Heart right ventricle (tissue), 16 donors: ENCODE measurements around the gene BAAT. TPM values are rescaled to one million over a fixed set of nuclear protein-coding genes. Genes with fewer than 3 reads are reported as not detected.

Source experiments
- ATAC-seq, 8 donors: fragments of 200-7000 bp; cut with Tn5 transposase; one replicate each; pipeline ENCODE4 v1.9.1; 2020; ENCODE audit warnings: mild to moderate bottlenecking in 8 of 8, moderate library complexity in 8 of 8, moderate number of reproducible peaks in 1 of 8
- DNase-seq, 2 donors: peaks; one replicate each; pipeline ENCODE4 v3.0.0-alpha.2; 2020
- H3K27ac ChIP-seq, 10 donors: fragments of 200-600 bp; sonication (generic) in 2 of 10; one replicate each; pipeline versions ENCODE4 v1.5.0 to v1.8.0; 2020 to 2022; ENCODE audit warnings: mild to moderate bottlenecking in 3 of 10
- H3K27me3 ChIP-seq, 7 donors: fragments of 200-600 bp; one replicate each; pipeline ENCODE4 v1.8.0; 2021 to 2022; ENCODE audit warnings: mild to moderate bottlenecking in 2 of 7
- H3K36me3 ChIP-seq, 9 donors: fragments of 200-600 bp; sonication (generic) in 1 of 9; one replicate each; pipeline versions ENCODE4 v1.5.0 to v1.8.0; 2020 to 2022; ENCODE audit warnings: mild to moderate bottlenecking in 2 of 9
- H3K4me1 ChIP-seq, 9 donors: fragments of 200-600 bp; sonication (generic) in 1 of 9; one replicate each; pipeline versions ENCODE4 v1.5.0 to v1.8.0; 2020 to 2022; ENCODE audit warnings: mild to moderate bottlenecking in 4 of 9
- H3K4me3 ChIP-seq, 10 donors: fragments of 200-600 bp; sonication (generic) in 2 of 10; one replicate each; pipeline versions ENCODE4 v1.5.0 to v1.8.0; 2020 to 2022; ENCODE audit warnings: mild to moderate bottlenecking in 7 of 10, moderate library complexity in 2 of 10
- H3K9me3 ChIP-seq, 11 donors: fragments of 200-600 bp in 10 of 11; sonication (generic) in 2 of 11; one replicate each; pipeline versions ENCODE4 v1.5.0 to v1.8.0; 2013 to 2022; ENCODE audit warnings: mild to moderate bottlenecking in 2 of 11, control low read depth in 1 of 11, moderate library complexity in 1 of 11
- WGBS, 2 donors: extraction: QIAGEN DNeasy Blood & Tissue Kit; methylation state at CpG; one replicate each; pipeline ENCODE4 v1.1.7; 2013; ENCODE audit warnings: inconsistent platforms in 1 of 2; 5-methylcytosine and 5-hydroxymethylcytosine counted together
- intact Hi-C, 10 donors: fragments of 100-400 bp; cut with DNase I; formaldehyde crosslinking; loops; one replicate each; pipeline versions ENCODE4 v1.11.1 to v1.14.2; 2022
- polyA plus RNA-seq, 2 donors: library from polyadenylated mRNA; stranded (reverse); fragments of 200-250 nt; gene quantifications; one replicate each; pipeline ENCODE4 v1.2.3, GENCODE V29; 2013
- total RNA-seq, 10 donors: library from RNA; stranded (reverse); fragmentation: NEBNext Ultra II Directional in 3 of 10; extraction: Animal tissue kit (Norgen Biotek cat#: 25700) in 3 of 10; gene quantifications; one replicate each; pipeline versions ENCODE4 v1.2.1 to v1.2.4, GENCODE V29; 2021 to 2023
- TF ChIP-seq, protein P1 (sequence below), 9 donors: fragments of 200-600 bp; sonication (generic) in 2 of 9; IDR thresholded peaks; one replicate each; pipeline versions ENCODE4 v1.5.0 to v1.8.0; 2021 to 2022; ENCODE audit warnings: antibody characterized with exemption in 9 of 9, mild to moderate bottlenecking in 5 of 9, moderate library complexity in 1 of 9
- donor health status: Arrhythmogenic right ventricular cardiomyopathy.
- donor health status: ischemic (EF 13 %, LVEDD 7.1; RV severe dilation, severe dysfunction).
- donor health status: healthy with polysubstance abuse.
- donor health status: DM: no; HTN: yes; CAD: no.
- donor health status: DM: no; HTN: no; CAD: no.
- donor health status: ischemic (EF 25% LVEDD 6.9; RV normal size, moderate dysfunction).
- donor health status: ischemic (EF 25% LVEDD 5.7; RV mildly dilated, moderate dysfunction).
- donor health status: healthy.
- donor health status: DM: yes; HTN: yes; CAD: no.
- donor health status: Ischemic cardiomyopathy.
- donor health status: ischemic (EF 35%, LVEDD 5.7; RV mildly dilated, moderate dysfunction).
- donor health status: nonischemic (EF 11% LVEDD 7.7; RV severe dilation, severe dysfunction).
- donor health status: DM: yes; HTN: yes; CAD: no.
- donor health status: PGD.
- donor health status: ischemic (EF 29% LVEDD 5.4; RV normal size, mild dysfunction).
- donor health status: nonischemic (EF 23%, LVEDD 6.1; RV moderate dilation, normal function).

BAAT gene
- total and polyA plus RNA-seq, 12 donors = 0.03 to 0.15 (median 0.07) TPM; not detected in 5

DNA sequence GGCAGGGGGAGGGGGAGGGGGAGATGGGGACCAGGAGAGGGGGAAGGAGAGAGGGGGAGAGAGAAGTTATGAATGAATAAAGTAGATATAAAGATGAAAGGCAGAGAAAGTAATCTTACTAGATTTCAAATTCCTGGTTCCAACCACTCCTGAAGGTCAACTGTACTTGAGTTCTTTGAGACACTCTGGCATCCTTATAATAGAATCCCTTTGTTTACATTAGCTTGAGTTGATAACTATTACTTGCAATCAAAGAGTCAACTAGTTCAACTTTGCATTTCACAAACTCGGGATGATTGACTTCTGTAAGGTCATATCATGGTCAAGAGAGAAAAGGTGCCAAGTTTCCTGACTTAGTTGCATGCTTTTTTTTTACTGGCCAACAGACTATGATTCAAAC, 42.2 kb downstream of the BAAT start:
- DNase-seq (no peak), ATAC-seq (no peak)
- no peaks in the 10 kb centered on the region for H3K9me3 ChIP-seq
- H3K4me3 ChIP-seq = no peak overlapping the region
- WGBS, 2 donors = 33 to 42% methylated on average over 1 of the region's 1 CpG
- intact Hi-C loops = no loop called here
- H3K4me1 ChIP-seq = no peaks in the 10 kb centered on the region
- peaks cover 0 to 17% (median 0%) of the 10 kb centered on the region in 7 donors for H3K27me3 ChIP-seq
- TF ChIP-seq, protein P1, sequence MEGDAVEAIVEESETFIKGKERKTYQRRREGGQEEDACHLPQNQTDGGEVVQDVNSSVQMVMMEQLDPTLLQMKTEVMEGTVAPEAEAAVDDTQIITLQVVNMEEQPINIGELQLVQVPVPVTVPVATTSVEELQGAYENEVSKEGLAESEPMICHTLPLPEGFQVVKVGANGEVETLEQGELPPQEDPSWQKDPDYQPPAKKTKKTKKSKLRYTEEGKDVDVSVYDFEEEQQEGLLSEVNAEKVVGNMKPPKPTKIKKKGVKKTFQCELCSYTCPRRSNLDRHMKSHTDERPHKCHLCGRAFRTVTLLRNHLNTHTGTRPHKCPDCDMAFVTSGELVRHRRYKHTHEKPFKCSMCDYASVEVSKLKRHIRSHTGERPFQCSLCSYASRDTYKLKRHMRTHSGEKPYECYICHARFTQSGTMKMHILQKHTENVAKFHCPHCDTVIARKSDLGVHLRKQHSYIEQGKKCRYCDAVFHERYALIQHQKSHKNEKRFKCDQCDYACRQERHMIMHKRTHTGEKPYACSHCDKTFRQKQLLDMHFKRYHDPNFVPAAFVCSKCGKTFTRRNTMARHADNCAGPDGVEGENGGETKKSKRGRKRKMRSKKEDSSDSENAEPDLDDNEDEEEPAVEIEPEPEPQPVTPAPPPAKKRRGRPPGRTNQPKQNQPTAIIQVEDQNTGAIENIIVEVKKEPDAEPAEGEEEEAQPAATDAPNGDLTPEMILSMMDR (IDR thresholded peaks at IDR 0.05) = no peak
- no peaks in the 10 kb centered on the region for H3K36me3 ChIP-seq
- no peak overlapping the region for H3K27ac ChIP-seq

DNA sequence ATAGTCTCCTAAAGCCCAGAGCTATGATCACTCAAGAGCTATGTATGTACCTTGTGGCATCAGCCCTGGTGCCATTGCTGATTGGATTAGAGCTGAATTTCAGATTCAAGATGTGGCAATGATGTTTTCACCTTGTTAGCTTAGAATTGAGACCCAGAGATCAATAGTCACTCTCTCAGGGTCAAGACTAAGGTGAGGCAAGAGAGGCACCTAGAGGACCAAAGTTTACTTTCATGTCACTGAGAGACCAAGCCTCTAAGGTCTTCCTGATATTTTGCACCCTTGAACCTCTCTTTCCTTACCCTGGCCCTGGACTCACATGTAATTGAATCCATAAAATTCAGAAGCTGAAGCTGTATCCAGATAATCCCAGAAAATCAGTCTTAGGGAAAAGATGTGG, 42.8 kb downstream of the BAAT start:
- DNase-seq = no peak

DNA sequence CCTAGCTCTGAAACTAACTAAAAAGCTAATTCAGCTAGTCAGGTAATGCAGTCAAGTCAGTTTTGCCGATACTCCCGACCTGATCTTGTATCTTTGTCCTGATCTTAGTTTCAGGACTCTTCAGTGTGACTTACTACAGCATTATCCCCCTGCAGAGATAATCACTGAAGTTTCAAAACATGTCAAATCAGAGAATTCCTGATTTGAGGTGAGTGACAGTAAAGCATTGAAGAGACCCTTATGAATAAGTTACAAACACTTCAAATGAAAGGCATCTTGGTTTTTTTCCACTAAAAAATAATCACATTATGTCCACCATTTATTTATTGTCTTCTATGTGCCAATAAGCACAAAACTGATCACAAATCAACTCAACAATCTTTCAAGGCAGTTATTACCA, 47.6 kb downstream of the BAAT start:
- no peaks in the 10 kb centered on the region for H3K4me1 ChIP-seq
- WGBS, 2 donors = 81 to 91% methylated on average over 2 of the region's 2 CpGs
- H3K27me3 ChIP-seq = peaks cover 0 to 5% (median 0%) of the 10 kb centered on the region in 7 donors
- intact Hi-C loops = no loop called here
- H3K9me3 ChIP-seq = no peaks in the 10 kb centered on the region
- H3K4me3 ChIP-seq = no peak overlapping the region
- H3K27ac ChIP-seq = no peak overlapping the region
- TF ChIP-seq, protein P1 (IDR thresholded peaks at IDR 0.05) = no peak
- DNase-seq (no peak), ATAC-seq (no peak)
- H3K36me3 ChIP-seq = no peaks in the 10 kb centered on the region

More for the DNA sequence above, 42.8 kb downstream of the BAAT start:
- H3K27me3 ChIP-seq = peaks cover 0 to 14% (median 0%) of the 10 kb centered on the region in 7 donors
- no peaks in the 10 kb centered on the region for H3K4me1 ChIP-seq
- ATAC-seq = no peak
- H3K36me3 ChIP-seq = no peaks in the 10 kb centered on the region
- intact Hi-C loops = no loop called here
- H3K4me3 ChIP-seq = no peak overlapping the region
- TF ChIP-seq, protein P1 (IDR thresholded peaks at IDR 0.05) = no peak
- H3K27ac ChIP-seq = no peak overlapping the region
- H3K9me3 ChIP-seq = no peaks in the 10 kb centered on the region

DNA sequence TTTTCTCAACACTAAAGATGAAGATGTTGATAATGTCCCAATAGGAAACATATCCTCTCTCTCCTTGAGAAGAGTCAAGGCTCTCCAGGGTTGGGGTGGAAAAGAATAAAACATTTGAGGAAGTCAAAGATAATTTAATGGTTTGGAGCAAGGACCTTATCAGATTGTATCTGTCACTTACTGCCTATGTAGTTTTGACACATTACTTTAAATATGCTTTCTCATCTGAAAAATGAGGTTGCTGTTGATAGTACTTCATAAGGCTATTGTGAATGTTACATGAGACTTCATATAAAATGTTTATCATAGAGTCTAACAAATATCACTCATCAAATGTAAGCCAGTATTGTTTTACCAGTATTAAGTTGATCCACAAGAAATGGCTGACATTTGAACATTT, 48.7 kb downstream of the BAAT start:
- Histone ChIP-seq H3K4me3 (no peak overlapping the region), H3K27ac (no peak overlapping the region), H3K4me1 (no peaks in the 10 kb centered on the region), H3K9me3 (no peaks in the 10 kb centered on the region), H3K27me3 (peaks cover 0 to 8% (median 0%) of the 10 kb centered on the region in 7 donors), H3K36me3 (no peaks in the 10 kb centered on the region)
- ATAC-seq (no peak), DNase-seq (no peak)
- TF ChIP-seq, protein P1 (IDR thresholded peaks at IDR 0.05) = no peak
- intact Hi-C loops = no loop called here
